GM08714 (cell line): ENCODE measurements around the gene C11orf52.

Experiments used
- H3K4me3 ChIP-seq: fragments of 200-500 bp; sonication (Bioruptor generic); 2 replicates; pipeline ENCODE4 v1.5.1; 2014; ENCODE audit warnings: mild to moderate bottlenecking, low read length, inconsistent platforms
- ZNF274 ChIP-seq: IDR thresholded peaks from 2 replicates; pipeline ENCODE4 v1.6.1; 2012; ENCODE audit warnings: mild to moderate bottlenecking, low read depth, low read length

Gene C11orf52

DNA sequence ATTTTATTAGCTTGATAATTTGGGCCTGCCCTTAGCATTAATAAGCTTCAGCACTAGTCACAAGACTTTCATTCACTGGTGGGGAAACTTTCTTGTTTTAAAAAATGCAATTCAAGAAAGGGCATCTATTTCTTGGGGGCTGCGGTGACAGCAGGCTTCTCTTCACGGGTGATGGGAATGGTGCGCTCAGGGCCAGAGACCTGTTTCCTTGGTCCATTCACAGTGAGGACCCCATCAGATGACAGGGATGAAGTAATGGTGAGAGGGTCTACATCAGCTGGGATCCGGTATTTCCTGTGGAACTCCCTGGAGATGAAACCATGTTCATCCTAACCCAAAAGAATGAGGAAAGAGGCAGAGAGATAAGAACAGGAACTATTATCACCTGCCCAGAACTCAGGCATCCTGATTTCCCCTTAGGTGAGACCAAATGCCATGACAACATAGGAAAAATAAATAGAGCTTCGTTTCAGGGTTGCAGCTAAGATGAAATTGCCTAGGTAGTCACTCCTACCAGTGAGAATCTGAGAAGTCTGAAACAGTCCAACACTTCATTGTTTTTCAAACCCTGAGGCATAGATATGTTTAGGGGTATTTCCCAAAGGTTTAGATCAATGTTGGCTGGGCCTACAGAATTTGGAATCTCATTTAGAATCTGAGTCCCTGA, 9.9 kb upstream of the C11orf52 start:
- no peak for TF ChIP-seq ZNF274
- no peak overlapping the region for H3K4me3 ChIP-seq

- TF ChIP-seq ZNF274: no peak
Measured at GRCh38 chr11:111909378-111909777, 9.3 kb upstream of the C11orf52 start.

GRCh38 chr11:111910676-111911562, 7.8 kb upstream of the C11orf52 start:
- H3K4me3 ChIP-seq: no peak overlapping the region
- no peak for TF ChIP-seq ZNF274

More at GRCh38 chr11:111909378-111909777, 9.3 kb upstream of the C11orf52 start:
- no peak overlapping the region for H3K4me3 ChIP-seq

- H3K4me3 ChIP-seq: no peak within 1 kb of the TSS
- TF ChIP-seq ZNF274: no peak
Measured at GRCh38 chr11:111911563-111912401, 6.9 kb upstream of the C11orf52 start, which contains the start of gene CRYAB. TSS of gene CRYAB (minus strand) at chr11:111911770. CDS start at chr11:111911724, 46 bp downstream.

DNA sequence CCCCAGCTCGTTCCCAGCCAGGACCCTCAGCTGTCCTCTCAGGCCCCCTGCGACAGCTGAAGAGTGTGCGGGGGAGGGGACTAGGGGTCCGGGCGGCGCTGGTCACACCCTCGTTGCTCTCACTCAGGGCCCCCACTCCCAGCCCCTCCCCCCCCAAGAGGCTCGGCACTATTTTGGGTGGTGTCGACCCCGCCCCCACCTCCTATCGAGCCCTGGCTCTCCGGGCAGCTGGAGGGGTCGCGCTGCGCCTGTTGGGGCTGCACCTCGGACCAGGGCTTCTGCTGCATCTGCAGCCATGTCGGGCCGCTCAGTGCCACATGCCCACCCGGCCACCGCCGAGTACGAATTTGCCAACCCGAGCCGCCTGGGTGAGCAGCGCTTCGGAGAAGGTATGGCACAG, 6.2 kb upstream of the C11orf52 start, which contains the start of gene HSPB2:
Gene HSPB2, plus strand, starts transcription at position 200 of the 400 bp plus-strand sequence. Its CDS starts 96 bp downstream, at position 296.
- no peak for TF ChIP-seq ZNF274
- no peak within 1 kb of the TSS for H3K4me3 ChIP-seq

DNA sequence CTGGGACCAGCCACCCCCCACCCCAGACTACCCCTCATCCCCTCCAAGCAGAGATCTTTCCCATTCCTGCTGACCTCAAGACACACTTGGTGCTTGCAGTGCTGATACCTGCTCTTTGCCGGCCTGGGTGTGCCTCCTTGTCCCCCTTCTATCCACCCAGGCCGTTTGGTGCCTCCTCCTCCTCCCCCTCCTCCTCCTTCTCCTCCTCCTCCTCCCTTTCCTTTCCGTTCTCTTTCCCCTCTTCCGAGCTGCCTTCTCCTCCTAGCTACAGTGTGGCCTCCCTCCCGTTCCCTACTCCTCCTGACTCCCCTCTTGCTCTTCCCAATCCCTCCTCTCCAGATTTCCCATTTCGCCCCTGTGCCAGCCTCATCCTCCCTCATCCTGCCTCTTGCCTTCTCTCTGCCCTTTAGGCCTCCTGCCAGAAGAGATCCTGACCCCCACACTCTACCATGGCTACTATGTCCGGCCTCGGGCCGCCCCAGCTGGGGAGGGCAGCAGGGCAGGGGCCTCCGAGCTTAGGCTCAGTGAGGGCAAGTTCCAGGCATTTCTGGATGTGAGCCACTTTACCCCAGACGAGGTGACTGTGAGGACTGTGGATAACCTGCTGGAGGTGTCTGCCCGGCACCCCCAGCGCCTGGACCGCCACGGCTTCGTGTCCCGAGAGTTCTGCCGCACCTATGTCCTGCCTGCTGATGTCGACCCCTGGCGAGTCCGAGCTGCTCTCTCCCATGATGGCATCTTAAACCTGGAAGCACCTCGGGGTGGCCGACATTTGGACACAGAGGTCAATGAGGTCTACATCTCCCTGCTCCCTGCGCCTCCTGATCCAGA, 5.5 kb upstream of the C11orf52 start:
- no peak for TF ChIP-seq ZNF274
- H3K4me3 ChIP-seq: no peak overlapping the region

- no peak for TF ChIP-seq ZNF274
- H3K4me3 ChIP-seq: no peak overlapping the region
Measured at GRCh38 chr11:111913997-111914396, 4.7 kb upstream of the C11orf52 start.

DNA sequence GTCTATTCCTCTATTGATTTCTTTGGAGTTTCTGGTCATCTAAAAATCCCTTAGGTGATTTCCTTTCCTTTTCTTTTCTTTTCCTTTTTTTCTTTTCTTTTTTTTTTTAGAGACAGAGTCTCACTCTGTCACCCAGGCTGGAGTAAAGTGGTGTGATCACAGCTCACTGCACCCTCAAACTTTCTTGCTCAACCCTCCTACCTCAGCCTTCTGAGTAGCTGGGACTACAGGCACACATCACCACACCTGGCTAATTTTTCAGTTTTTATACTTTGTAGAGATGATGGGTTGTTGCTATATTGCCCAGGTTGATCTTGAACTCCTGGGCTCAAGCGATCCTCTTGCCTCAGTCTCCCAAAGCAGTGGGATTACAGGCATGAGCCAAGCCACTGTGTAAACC, 1.9 kb upstream of the C11orf52 start:
- TF ChIP-seq ZNF274: no peak

DNA sequence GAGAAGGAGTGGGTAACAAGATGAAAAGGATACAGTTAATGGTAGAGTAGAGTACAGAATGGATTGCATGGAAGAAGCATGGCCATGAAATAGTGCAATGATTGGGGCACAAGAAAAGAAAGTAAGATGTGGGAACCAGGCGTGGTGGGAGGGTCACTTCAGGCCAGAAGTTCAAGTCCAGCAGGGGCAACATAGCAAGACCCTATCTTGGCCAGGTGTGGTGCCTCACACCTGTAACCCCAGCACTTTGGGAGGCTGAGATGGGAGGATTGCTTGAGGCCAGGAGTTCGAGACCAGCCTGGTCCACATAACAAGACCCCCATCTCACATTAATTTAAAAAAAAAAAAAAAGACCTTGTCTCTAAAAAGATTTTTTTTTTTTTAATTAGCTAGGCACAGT, 1.4 kb upstream of the C11orf52 start:
- no peak overlapping the region for H3K4me3 ChIP-seq
- TF ChIP-seq ZNF274: no peak

More for the DNA sequence above, 1.9 kb upstream of the C11orf52 start:
- H3K4me3 ChIP-seq: no peak overlapping the region

- no peak for TF ChIP-seq ZNF274
- no peak overlapping the region for H3K4me3 ChIP-seq
Measured at GRCh38 chr11:111917788-111918187, 925 bp upstream of the C11orf52 start.

DNA sequence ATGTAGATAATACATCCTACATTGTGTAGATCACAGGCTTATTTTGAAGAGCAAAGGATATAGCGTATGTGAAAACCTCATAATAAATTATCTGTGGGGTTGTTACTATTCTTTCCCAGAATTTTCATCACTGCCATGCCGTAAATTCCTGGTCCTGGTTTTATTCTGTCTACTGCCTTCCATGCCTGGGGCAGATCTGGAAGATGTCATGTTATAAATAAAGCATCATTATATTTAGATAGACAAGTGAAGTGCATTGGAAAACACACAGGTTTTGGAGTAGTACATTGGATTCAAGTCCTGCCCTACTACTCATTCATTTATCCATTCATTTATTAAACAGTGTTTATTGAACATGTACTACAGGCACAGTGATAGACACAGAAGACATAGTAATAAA, 2.2 kb downstream of the C11orf52 start:
- no peak for TF ChIP-seq ZNF274
- no peak overlapping the region for H3K4me3 ChIP-seq

- no peak for TF ChIP-seq ZNF274
- H3K4me3 ChIP-seq: no peak overlapping the region
Measured at GRCh38 chr11:111921541-111922230, 3.0 kb downstream of the C11orf52 start.

DNA sequence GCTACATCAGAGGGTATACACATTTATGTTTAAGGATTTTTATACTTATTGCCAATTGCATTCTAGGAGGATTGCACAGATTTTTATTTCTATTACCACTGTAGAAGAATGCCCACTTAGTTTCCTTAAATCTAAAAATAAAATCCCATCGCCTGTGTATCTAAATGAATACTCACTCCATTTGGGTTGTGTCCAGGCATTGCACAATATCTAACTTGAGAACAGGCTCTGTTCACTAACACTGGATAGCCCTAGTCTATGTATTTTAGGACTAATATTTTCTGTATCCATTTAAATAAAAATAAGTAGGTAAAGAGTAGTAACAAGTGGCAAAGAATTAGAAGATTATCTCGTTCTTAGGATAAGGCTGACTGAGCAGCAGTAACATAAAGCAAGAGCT, 4.1 kb downstream of the C11orf52 start:
- TF ChIP-seq ZNF274: no peak
- H3K4me3 ChIP-seq: no peak overlapping the region
